SU-DHL-6 (cell line): ENCODE results near the gene EYA2.
"Not testable (repeated sequence)": the region's sequence is repeated elsewhere in the genome, so short reads cannot be mapped to it uniquely, and the experiment has no call there.

Experiments used
- H2AFZ ChIP-seq: fragments of 200-600 bp; sonication (generic); 2 replicates; pipeline ENCODE4 v1.6.1; 2014; ENCODE audit warnings: low read depth, mild to moderate bottlenecking, moderate library complexity, mixed read lengths, antibody characterized with exemption, low read length; ENCODE audit not compliant: severe bottlenecking
- H3F3A ChIP-seq: fragments of 200-600 bp; shearing (Covaris generic); 2 replicates; pipeline ENCODE4 v1.6.0; 2016; ENCODE audit warnings: antibody characterized with exemption, mild to moderate bottlenecking; ENCODE audit not compliant: insufficient read depth
- H3K27ac ChIP-seq: fragments of 200-600 bp; sonication (generic); 2 replicates; pipeline ENCODE4 v1.5.1; 2016; ENCODE audit warnings: low read depth, mild to moderate bottlenecking, low read length, moderate library complexity, mixed read lengths
- H3K27me3 ChIP-seq: fragments of 200-600 bp; sonication (generic), shearing (Covaris generic); 2 replicates; pipeline ENCODE4 v1.6.0; 2014; ENCODE audit warnings: mild to moderate bottlenecking, low read length
- H3K36me3 ChIP-seq: fragments of 200-600 bp; sonication (generic); 2 replicates; pipeline ENCODE4 v1.6.1; 2014; ENCODE audit warnings: mild to moderate bottlenecking, low read length, mixed read lengths
- H3K4me2 ChIP-seq: fragments of 300-600, 200-600 bp; shearing (Covaris generic), sonication (generic); 2 replicates; pipeline ENCODE4 v1.6.0; 2014; ENCODE audit warnings: low read length, low read depth, mild to moderate bottlenecking; ENCODE audit not compliant: poor library complexity, severe bottlenecking
- H3K4me3 ChIP-seq: fragments of 200-600 bp; sonication (generic); 2 replicates; pipeline ENCODE4 v1.5.1; 2014; ENCODE audit warnings: antibody characterized with exemption, low read length, mild to moderate bottlenecking, mixed read lengths; ENCODE audit not compliant: insufficient read depth, poor library complexity, severe bottlenecking
- H3K79me2 ChIP-seq: fragments of 200-600 bp; sonication (generic); 2 replicates; pipeline ENCODE4 v1.6.1; 2014; ENCODE audit warnings: mild to moderate bottlenecking, low read length, moderate library complexity; ENCODE audit not compliant: insufficient read depth
- H3K9ac ChIP-seq: fragments of 200-600 bp; sonication (generic); 2 replicates; pipeline ENCODE4 v1.7.0; 2014; ENCODE audit warnings: mild to moderate bottlenecking, low read length
- H3K9me2 ChIP-seq: fragments of 200-600 bp; sonication (generic); replicated peaks from 2 replicates; pipeline ENCODE4 v1.6.1; 2014; ENCODE audit warnings: low read length; ENCODE audit not compliant: insufficient read depth
- H3K9me3 ChIP-seq: fragments of 200-600 bp; sonication (generic); 2 replicates; pipeline ENCODE4 v1.6.1; 2014; ENCODE audit warnings: low read length, mixed read lengths; ENCODE audit not compliant: insufficient read depth
- H4K20me1 ChIP-seq: fragments of 200-600 bp; sonication (generic); 2 replicates; pipeline ENCODE4 v1.6.1; 2014; ENCODE audit warnings: low read depth, mild to moderate bottlenecking, antibody characterized with exemption, low read length, moderate library complexity, mixed read lengths
- EZH2phosphoT487 ChIP-seq: fragments of 200-600 bp; sonication (generic), shearing (Covaris generic); conservative IDR thresholded peaks from 2 replicates; pipeline ENCODE4 v1.6.1; 2018; ENCODE audit warnings: mild to moderate bottlenecking, antibody characterized with exemption, low read length, moderate library complexity, mixed read lengths
- TF ChIP-seq, protein P1 (sequence below): fragments of 200-600 bp; sonication (generic); IDR thresholded peaks from one replicate; pipeline ENCODE4 v1.5.1; 2017; ENCODE audit warnings: antibody characterized with exemption, mild to moderate bottlenecking, low read length, moderate library complexity; ENCODE audit not compliant: insufficient read depth, poor library complexity, severe bottlenecking

The EYA2 gene

DNA sequence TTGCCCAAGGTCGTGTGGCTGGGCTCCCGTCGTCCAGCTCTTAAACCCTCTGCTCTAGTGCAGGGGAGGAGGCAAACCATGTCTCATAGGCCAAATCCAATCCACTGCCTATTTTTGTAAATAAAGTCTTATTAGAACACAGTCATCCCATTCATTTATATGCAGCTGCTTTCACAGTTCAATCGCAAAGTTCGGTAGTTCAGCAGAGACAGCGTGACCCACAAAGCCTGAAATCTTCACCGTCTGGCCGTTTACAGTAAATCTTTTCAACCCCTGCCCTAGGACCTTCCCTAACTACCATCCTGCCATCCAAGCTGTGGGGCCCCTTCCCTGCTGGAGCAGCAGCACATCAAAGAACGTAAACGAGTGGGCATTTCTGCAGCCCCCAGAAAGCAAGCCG lies 65.9 kb downstream of the EYA2 start:
- no peaks in the 10 kb centered on the region for H3K9me2 ChIP-seq
- H3K27me3 ChIP-seq: no peaks in the 10 kb centered on the region
- H3K27ac ChIP-seq: no peak overlapping the region
- H3F3A ChIP-seq: no peaks in the 10 kb centered on the region
- no peaks in the 10 kb centered on the region for H4K20me1 ChIP-seq
- H2AFZ ChIP-seq: no peak overlapping the region
- no peak for TF ChIP-seq EZH2phosphoT487
- TF ChIP-seq, protein P1, sequence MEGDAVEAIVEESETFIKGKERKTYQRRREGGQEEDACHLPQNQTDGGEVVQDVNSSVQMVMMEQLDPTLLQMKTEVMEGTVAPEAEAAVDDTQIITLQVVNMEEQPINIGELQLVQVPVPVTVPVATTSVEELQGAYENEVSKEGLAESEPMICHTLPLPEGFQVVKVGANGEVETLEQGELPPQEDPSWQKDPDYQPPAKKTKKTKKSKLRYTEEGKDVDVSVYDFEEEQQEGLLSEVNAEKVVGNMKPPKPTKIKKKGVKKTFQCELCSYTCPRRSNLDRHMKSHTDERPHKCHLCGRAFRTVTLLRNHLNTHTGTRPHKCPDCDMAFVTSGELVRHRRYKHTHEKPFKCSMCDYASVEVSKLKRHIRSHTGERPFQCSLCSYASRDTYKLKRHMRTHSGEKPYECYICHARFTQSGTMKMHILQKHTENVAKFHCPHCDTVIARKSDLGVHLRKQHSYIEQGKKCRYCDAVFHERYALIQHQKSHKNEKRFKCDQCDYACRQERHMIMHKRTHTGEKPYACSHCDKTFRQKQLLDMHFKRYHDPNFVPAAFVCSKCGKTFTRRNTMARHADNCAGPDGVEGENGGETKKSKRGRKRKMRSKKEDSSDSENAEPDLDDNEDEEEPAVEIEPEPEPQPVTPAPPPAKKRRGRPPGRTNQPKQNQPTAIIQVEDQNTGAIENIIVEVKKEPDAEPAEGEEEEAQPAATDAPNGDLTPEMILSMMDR: no peak
- no peak overlapping the region for H3K4me3 ChIP-seq
- no peaks in the 10 kb centered on the region for H3K9me3 ChIP-seq
- no peak overlapping the region for H3K9ac ChIP-seq
- H3K79me2 ChIP-seq: no peaks in the 10 kb centered on the region
- H3K4me2 ChIP-seq: no peak overlapping the region
- H3K36me3 ChIP-seq: no peaks in the 10 kb centered on the region

DNA sequence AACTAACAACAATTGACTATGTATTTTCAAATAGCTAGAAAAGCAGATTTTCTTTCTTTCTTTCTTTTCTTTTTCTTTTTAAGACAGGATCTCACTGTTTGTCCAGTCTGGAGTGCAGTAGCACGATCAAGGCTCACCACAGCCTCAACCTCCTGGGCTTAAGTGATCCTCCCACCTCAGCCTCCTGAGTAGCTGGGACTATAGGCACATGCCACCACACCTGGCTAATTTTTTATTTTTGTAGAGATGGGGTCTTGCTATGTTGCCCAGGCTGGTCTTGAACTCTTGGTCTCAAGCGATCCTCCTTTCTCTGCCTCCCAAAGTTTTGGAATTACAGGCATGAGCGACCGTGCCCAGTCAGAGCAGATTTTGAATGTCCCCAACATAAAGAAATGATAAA lies 67.3 kb downstream of the EYA2 start:
- H3K79me2 ChIP-seq: not testable (repeated sequence)

DNA sequence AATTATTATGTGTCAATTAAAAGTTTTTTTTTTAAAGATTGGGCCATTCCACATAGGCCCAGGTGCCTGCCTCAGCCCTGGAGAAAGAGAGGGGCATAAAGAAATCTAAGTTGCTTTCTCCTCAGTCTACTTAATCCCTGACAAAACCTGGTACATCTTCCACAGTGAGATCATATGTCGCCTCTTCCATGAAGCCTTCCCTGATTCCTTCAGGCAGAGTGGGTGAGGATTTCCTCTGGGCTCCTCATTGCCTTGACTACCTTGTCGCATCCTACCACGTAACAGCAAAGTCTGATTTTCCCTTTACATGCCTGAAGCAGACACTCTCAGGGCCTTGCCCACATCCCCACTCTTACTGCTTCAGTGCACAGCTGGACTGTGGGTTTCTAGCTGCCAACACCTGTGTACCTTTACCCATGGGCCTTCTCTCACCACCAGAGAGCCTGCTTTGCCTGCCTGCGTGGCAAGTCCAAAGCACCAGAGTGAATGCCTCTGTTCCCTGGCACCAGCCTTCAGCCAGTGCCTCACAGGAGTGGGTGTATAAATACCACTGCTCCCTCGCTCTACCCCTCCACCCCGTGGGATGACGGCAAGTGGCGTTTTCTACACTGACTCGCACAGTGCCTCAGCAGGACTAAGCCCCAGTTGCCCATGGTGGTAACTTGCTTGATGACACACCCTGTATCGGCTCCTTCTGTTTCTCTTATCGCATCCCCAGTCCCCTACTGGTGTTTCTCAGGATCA lies 68.0 kb downstream of the EYA2 start:
- Histone ChIP-seq H2AFZ (no peak overlapping the region), H3K9ac (no peak overlapping the region), H3K4me3 (no peak overlapping the region), H3K27me3 (no peaks in the 10 kb centered on the region), H3K9me3 (no peaks in the 10 kb centered on the region), H3K9me2 (no peaks in the 10 kb centered on the region), H3K27ac (no peak overlapping the region), H4K20me1 (no peaks in the 10 kb centered on the region), H3F3A (no peaks in the 10 kb centered on the region), H3K79me2 (no peaks in the 10 kb centered on the region), H3K4me2 (no peak overlapping the region), H3K36me3 (no peaks in the 10 kb centered on the region)
- no peak for TF ChIP-seq EZH2phosphoT487
- TF ChIP-seq, protein P1: no peak

More for the DNA sequence above, 67.3 kb downstream of the EYA2 start:
- H3F3A ChIP-seq, H2AFZ ChIP-seq, H3K4me2 ChIP-seq, H3K9me2 ChIP-seq, H3K4me3 ChIP-seq, H4K20me1 ChIP-seq, H3K9me3 ChIP-seq, H3K36me3 ChIP-seq, H3K27me3 ChIP-seq, H3K9ac ChIP-seq, H3K27ac ChIP-seq: not testable (repeated sequence)

DNA sequence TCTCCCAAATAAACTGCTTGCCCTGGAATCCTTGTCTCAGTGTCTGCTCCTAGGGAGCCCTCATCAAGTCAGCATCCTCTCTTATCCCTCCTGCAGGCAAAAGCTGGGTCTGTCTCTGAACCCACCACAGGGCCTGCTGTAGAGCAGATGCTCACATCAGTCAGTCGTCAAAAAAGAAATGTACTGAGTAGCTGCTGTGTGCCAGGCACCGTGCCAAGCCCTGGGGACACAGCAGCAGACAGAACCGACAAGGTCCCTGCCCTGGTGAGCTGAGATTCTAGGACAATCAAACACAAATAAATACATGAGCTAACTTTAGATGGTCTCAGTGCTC lies 68.5 kb downstream of the EYA2 start:
- H3K9me3 ChIP-seq: no peaks in the 10 kb centered on the region
- H3K27me3 ChIP-seq: no peaks in the 10 kb centered on the region
- H3F3A ChIP-seq: no peaks in the 10 kb centered on the region
- no peak overlapping the region for H3K4me2 ChIP-seq
- H3K27ac ChIP-seq: no peak overlapping the region
- TF ChIP-seq, protein P1: no peak
- TF ChIP-seq EZH2phosphoT487: no peak
- H3K9ac ChIP-seq: no peak overlapping the region
- no peaks in the 10 kb centered on the region for H3K79me2 ChIP-seq
- no peaks in the 10 kb centered on the region for H3K9me2 ChIP-seq
- no peaks in the 10 kb centered on the region for H4K20me1 ChIP-seq
- H3K4me3 ChIP-seq: no peak overlapping the region
- no peaks in the 10 kb centered on the region for H3K36me3 ChIP-seq
- no peak overlapping the region for H2AFZ ChIP-seq
